Measurements from ENCODE around the gene SLC26A5.
"Not testable (repeated sequence)": the region's sequence is repeated elsewhere in the genome, so short reads cannot be mapped to it uniquely, and the experiment has no call there.

SLC26A5 gene

DNA sequence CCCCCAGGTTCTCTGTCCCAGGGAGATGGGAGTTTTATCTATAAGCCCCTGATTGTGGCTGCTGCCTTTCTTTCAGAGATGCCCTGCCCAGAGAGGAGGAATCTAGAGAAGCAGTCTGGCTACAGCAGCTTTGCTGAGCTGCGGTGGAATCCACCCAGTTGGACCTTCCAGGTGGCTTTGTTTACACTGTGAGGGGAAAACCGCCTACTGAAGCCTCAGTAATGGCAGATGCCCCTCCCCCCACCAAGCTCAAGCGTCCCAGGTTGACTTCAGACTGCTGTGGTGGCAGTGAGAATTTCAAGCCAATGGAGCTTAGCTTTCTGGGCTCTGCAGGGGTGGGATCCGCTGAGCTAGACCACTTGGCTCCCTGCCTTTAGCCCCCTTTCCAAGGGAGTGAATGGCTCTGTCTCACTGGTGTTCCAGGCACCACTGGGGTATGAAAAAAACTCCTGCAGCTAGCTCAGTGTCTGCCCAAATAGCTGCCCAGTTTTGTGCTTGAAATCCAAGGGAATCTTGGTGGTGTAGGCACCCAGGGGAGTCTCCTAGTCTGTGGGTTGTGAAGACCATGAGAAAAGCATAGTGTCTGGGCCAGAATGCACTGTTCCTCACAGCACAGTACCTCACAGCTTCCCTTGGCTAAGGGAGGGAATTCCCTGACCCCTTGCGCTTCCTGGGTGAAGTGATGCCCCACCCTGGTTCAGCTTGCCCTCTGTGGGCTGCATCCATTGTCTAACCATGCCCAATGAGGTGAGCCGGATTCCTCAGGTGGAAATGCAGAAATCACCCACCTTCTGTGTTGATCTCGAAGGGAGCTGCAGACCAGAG, 40.0 kb downstream of the SLC26A5 start:
- FAIRE-seq = not testable (repeated sequence)

- FAIRE-seq = not testable (repeated sequence)
Observed at GRCh38 chr7:103399687-103400086, 46.3 kb downstream of the SLC26A5 start.

- FAIRE-seq = no peak
Observed at GRCh38 chr7:103398483-103399127, 47.4 kb downstream of the SLC26A5 start.

DNA sequence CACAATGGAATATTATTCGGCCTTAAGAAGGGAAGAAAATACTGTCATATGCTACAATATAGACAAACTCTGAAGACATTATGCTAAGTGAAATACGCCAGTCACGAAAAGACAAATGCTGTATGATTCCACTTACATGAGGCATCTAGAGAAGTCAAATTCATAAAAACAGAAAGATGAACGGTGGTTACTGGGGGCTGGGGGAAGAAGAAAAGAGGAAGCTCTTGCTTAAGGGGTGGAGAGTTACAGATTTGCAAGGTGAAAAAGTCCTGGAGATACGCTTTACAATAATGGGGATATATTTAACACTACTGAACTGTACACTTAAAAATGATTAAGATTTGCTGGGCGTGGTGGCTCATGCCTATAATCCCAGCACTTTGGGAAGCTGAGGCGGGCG, 49.5 kb downstream of the SLC26A5 start:
- FAIRE-seq = no peak

DNA sequence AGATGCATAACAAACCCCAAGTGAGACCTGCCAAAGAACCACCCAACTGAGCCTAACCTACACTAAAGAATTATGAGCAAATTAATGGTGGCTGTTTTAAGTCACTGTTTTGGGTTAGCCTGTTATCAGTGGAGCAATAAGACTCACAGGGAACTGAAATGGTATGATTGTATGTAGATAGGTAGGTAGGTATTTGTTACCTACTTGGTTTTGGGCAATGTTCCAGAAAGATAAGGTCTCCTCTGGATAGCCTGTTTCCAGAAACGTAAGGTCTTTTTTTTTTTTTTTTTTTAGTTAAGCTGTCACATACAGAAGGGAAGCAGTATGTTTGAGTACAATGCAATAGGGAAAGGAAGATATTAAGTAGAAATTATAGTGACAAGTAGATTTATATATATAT, 50.9 kb downstream of the SLC26A5 start:
- FAIRE-seq = no peak

DNA sequence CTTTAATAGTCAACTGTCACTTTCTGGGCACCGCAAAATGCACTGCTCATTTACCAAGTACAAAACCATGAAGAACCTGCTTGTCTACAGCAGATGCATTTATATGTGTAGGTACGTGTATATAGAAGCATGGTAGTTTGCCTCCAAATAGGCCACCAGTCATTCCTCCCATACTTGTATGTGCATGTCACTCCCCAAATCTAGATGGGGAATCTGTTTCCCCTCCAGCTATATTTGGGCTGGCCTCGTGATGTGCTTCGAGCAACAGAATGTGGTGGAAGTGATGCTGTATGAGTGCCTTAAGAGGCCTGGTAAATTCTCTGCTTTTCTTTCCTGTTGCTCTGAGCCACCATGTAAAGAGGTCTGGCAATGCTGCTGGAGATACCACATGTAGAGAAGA, 51.4 kb downstream of the SLC26A5 start:
- FAIRE-seq = no peak

- no peak for FAIRE-seq
Observed at GRCh38 chr7:103391976-103392375, 54.0 kb downstream of the SLC26A5 start.

DNA sequence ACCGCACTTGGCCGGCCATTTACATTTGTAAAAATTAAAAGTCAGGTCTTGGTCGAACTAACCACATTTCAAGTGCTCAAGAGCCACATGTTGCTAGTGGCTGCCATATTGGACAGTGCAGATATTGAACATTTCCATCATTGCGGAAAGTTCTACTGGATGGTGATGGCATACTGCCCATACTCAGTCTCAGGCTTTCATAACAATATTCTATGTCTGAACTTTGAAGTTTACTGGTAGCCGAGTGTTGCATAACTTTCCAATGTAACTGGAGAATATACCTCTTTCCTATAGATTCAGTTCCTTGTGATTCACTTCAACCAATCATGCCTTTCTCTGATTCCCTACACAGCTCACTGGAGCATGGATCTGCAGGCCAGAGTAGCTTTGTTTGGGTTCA, 54.9 kb downstream of the SLC26A5 start:
- FAIRE-seq = no peak

GRCh38 chr7:103389263-103389662, 56.7 kb downstream of the SLC26A5 start:
- FAIRE-seq = no peak

GRCh38 chr7:103388469-103389140, 57.4 kb downstream of the SLC26A5 start:
- FAIRE-seq = no peak

- FAIRE-seq = no peak
Observed at GRCh38 chr7:103387242-103387641, 58.8 kb downstream of the SLC26A5 start.

- no peak for FAIRE-seq
Observed at GRCh38 chr7:103382032-103382402, 64.0 kb downstream of the SLC26A5 start.

- no peak for FAIRE-seq
Observed at GRCh38 chr7:103381280-103382031, 64.6 kb downstream of the SLC26A5 start.

DNA sequence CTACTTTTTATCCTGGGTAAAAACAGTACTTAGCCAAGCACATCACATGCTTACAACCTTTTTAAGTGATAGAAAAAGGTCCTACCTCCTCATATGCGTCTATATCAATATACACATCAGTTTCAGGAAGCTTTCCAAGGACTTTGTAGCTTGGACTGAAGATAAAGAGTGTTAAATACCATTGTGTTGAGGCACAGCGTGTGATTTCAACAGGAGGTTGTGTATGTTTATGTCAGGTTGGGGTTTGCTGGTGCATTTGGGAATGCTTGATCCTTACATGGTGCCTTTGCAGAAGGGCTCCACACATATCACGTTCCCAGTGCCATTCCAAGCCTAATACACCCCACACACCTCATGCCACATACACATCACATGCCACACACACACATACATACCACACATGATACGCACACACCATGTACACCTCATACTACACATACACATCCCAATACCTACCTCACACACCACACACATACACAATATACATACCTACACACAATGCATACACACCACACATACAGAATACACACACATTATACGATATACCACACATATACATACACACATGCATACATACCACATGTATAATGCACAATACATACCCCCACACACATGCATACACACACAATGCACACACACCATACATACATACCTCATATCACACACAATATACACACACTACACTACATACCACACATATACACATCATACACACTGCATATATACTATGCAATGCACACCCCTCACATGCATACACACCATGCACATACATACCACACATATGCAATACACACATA, 65.4 kb downstream of the SLC26A5 start:
- FAIRE-seq = no peak

- no peak for FAIRE-seq
Observed at GRCh38 chr7:103379270-103379975, 66.6 kb downstream of the SLC26A5 start.

DNA sequence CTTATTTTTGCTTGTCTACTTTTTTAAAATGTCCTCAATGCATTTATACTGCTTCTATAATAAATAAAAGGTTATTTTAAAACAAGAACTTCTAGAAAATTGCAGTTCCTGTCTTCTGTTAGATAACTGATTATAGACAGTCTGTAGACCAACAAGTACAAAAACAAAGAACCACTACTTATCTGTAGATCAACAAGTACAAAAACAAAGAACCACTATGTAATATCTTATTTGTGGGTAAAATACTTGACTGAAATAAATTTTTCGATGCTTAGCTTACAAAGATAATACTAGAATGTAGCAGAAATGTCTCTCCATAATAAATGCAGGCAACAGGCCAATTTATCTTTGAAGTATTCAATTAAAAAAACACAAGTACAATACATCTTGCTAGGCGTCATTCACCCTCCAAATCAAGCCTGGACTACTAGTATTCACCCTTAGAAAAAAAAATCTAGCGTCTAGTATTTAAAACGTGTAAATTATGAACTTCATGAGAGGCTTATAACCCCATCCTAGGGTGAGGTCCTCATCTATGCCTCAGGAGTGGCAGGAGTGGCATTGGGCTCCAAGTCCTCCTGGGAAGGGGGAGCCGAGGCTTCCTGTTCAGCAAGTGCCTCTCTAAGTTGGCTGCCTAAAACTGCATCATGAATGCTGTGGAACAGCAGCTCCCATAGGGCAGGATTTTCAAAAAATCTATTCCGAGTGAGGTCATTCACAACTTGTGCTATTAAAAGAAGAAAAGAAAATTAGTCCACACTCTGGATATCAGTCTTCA, 72.0 kb downstream of the SLC26A5 start:
- FAIRE-seq = no peak

GRCh38 chr7:103369432-103369831, 76.6 kb downstream of the SLC26A5 start:
- FAIRE-seq = no peak

DNA sequence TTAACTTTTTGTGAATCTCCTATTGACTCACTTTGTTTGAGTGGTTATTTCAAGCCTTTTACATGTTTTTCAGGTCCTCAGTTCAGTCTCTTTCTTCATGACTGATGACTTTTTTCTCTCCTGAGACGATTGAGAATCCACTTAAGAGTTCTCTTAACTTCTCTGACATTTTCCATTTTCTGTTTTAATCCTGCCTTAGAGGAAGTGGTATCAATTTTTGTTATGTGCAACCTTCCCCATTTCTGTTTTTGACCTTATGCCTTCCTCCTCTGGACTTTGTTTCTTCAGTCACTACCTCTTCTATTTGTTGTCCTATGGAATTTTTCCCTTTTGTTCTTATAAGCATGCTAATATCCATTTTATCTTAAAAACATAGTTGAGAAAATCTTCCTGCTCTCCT, 96.2 kb downstream of the SLC26A5 start:
- FAIRE-seq = no peak

DNA sequence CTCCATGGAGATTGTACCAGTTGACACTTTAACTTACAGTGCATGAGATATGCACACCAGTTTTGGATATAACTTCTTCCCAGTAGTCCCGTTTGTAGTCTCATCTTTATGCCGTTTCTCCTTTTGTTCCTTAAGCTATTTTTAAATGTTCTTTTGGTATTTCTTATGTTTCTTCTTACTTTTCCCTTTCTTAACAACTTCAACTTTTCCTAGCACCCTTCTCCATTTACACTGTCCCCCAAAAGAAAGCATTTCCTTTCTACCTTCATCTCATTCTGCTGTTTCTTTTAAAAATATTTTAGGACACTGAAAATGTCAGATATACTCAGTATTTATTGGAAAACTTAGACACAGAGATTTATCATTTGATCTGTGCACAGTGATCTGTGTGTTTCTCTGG, 97.0 kb downstream of the SLC26A5 start:
- no peak for FAIRE-seq

- FAIRE-seq = no peak
Observed at GRCh38 chr7:103348452-103348851, 97.6 kb downstream of the SLC26A5 start.
